Testis (tissue), 3 donors: Measurements from ENCODE around the gene NLGN1. TPM values are rescaled to one million over a fixed set of nuclear protein-coding genes. Genes with fewer than 3 reads are reported as not detected.

ENCODE experiments used
- DNase-seq: peaks from one replicate; pipeline ENCODE4 v3.0.0-alpha.2; 2019
- H3K27ac ChIP-seq, 2 donors: fragments of 200-600 bp; sonication (generic); one replicate each; pipeline ENCODE4 v1.5.1; 2019
- H3K27me3 ChIP-seq: fragments of 200-600 bp; sonication (generic); one replicate; pipeline ENCODE4 v1.5.1; 2019
- H3K36me3 ChIP-seq: fragments of 200-600 bp; sonication (generic); one replicate; pipeline ENCODE4 v1.5.1; 2017; ENCODE audit warnings: low read depth; ENCODE audit errors: missing control alignments
- H3K4me1 ChIP-seq: fragments of 200-600 bp; sonication (generic); one replicate; pipeline ENCODE4 v1.5.1; 2019
- H3K4me3 ChIP-seq, 2 donors: fragments of 200-600 bp; sonication (generic); one replicate each; pipeline ENCODE4 v1.5.1; 2017 to 2019
- H3K9me3 ChIP-seq: fragments of 200-600 bp; sonication (generic); one replicate; pipeline ENCODE4 v1.5.1; 2017
- POLR2A ChIP-seq: fragments of 450-650 bp; IDR thresholded peaks from one replicate; pipeline ENCODE4 v1.6.1; 2017; ENCODE audit warnings: antibody characterized with exemption, mild to moderate bottlenecking, moderate library complexity
- WGBS, 2 donors: methylation state at CpG; one replicate each; pipeline ENCODE4 v1.1.5; 2018; 5-methylcytosine and 5-hydroxymethylcytosine counted together
- intact Hi-C: fragments of 100-400 bp; cut with DNase I; formaldehyde crosslinking; loops from one replicate; pipeline ENCODE4 v1.15.1; 2023; ENCODE audit warnings: low total_unique reads
- polyA plus RNA-seq: library from polyadenylated mRNA; stranded (reverse); fragments of 350-450 nt; fragmentation: Illumina TruSeq; extraction: RNeasy Lipid Tissue Mini Kit (QIAGEN cat#74804); gene quantifications from one replicate; pipeline ENCODE4 v1.2.3, GENCODE V29; 2014; ENCODE audit warnings: low read depth, low replicate concordance; ENCODE audit not compliant: insufficient read depth
- total RNA-seq, 2 donors: library from RNA; depleted of rRNA; stranded (reverse); fragments of >200 nt; gene quantifications; one replicate each; pipeline ENCODE4 v1.2.3, GENCODE V29; 2016
- TF ChIP-seq, protein P1 (sequence below), 3 experiments: fragments of 450-650 bp in 2 of 3; fragments of 200-600 bp in 1 of 3; sonication (generic) in 1 of 3; IDR thresholded peaks; one replicate each; pipeline ENCODE4 v1.5.1; 2016 to 2019; ENCODE audit warnings: antibody characterized with exemption in 3 of 3, mild to moderate bottlenecking in 2 of 3, moderate library complexity in 1 of 3

Gene NLGN1
- total and polyA plus RNA-seq, 3 donors from 2014 or later: 10.6 to 19.2 (median 15.5) TPM

DNA sequence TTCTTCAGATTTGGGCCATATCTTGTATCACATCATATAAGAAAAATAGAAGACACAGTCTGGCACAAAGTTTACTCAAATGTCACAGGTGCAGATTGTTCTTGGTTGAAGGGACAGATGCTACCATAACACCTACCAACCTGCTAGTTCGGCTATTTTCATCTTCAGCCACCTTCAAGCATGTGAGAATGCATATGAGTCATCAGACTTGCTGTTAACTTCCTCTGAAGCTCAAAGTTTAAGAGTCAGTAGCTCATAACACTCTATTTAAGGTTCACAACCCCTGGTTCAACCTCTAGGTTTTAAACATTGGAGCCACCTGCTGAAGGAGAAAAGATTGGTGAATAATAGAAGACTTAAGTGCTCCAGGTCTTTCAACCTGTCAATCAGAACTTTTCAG, 522.8 kb downstream of the NLGN1 start:
- no peak overlapping the region for H3K4me3 ChIP-seq
- no peaks in the 10 kb centered on the region for H3K27me3 ChIP-seq
- H3K36me3 ChIP-seq: no peaks in the 10 kb centered on the region
- no peak overlapping the region for H3K27ac ChIP-seq
- no peaks in the 10 kb centered on the region for H3K9me3 ChIP-seq
- DNase-seq: no peak
- no peaks in the 10 kb centered on the region for H3K4me1 ChIP-seq
- 89 to 100% methylated on average over 1 of the region's 1 CpG for WGBS, 2 donors
- intact Hi-C loops: no loop called here
- TF ChIP-seq, protein P1, sequence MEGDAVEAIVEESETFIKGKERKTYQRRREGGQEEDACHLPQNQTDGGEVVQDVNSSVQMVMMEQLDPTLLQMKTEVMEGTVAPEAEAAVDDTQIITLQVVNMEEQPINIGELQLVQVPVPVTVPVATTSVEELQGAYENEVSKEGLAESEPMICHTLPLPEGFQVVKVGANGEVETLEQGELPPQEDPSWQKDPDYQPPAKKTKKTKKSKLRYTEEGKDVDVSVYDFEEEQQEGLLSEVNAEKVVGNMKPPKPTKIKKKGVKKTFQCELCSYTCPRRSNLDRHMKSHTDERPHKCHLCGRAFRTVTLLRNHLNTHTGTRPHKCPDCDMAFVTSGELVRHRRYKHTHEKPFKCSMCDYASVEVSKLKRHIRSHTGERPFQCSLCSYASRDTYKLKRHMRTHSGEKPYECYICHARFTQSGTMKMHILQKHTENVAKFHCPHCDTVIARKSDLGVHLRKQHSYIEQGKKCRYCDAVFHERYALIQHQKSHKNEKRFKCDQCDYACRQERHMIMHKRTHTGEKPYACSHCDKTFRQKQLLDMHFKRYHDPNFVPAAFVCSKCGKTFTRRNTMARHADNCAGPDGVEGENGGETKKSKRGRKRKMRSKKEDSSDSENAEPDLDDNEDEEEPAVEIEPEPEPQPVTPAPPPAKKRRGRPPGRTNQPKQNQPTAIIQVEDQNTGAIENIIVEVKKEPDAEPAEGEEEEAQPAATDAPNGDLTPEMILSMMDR (IDR thresholded peaks at IDR 0.05): no peak
- TF ChIP-seq POLR2A: no peak

GRCh38 chr3:173921732-173922131, 524.2 kb downstream of the NLGN1 start:
- intact Hi-C loops: no loop called here
- TF ChIP-seq, protein P1 (IDR thresholded peaks at IDR 0.05): no peak
- no peak for TF ChIP-seq POLR2A
- no peaks in the 10 kb centered on the region for H3K36me3 ChIP-seq
- no peaks in the 10 kb centered on the region for H3K4me1 ChIP-seq
- H3K27me3 ChIP-seq: no peaks in the 10 kb centered on the region
- no peaks in the 10 kb centered on the region for H3K9me3 ChIP-seq
- H3K4me3 ChIP-seq: no peak overlapping the region
- 89 to 95% methylated on average over 2 of the region's 2 CpGs for WGBS, 2 donors
- DNase-seq: no peak
- H3K27ac ChIP-seq: no peak overlapping the region

DNA sequence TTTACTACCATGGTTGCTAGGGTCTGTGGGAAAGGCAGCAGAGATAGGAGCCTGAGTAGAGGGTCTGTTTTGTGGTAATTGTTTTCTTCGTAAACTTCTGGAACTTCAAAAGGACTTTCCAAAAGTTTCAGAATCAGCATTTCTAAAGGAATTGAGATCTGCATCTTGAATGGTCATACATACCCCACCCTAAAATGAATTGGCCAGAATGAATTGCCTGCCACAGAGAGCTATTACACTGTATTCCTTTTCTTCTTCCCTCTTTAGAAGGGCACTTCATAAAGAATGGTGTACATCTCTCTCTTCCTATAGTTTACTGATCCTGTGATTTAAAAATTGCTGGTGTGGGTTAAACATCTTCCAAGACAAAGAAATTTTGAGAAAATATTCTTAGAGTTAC, 525.7 kb downstream of the NLGN1 start:
- 92 to 100% methylated on average over 1 of the region's 1 CpG for WGBS, 2 donors
- no peak for DNase-seq
- no peak for TF ChIP-seq POLR2A
- TF ChIP-seq, protein P1 (IDR thresholded peaks at IDR 0.05): no peak
- Histone ChIP-seq H3K36me3 (no peaks in the 10 kb centered on the region), H3K27me3 (no peaks in the 10 kb centered on the region), H3K4me3 (no peak overlapping the region), H3K4me1 (no peaks in the 10 kb centered on the region), H3K9me3 (no peaks in the 10 kb centered on the region), H3K27ac (no peak overlapping the region)
- intact Hi-C loops: no loop called here

DNA sequence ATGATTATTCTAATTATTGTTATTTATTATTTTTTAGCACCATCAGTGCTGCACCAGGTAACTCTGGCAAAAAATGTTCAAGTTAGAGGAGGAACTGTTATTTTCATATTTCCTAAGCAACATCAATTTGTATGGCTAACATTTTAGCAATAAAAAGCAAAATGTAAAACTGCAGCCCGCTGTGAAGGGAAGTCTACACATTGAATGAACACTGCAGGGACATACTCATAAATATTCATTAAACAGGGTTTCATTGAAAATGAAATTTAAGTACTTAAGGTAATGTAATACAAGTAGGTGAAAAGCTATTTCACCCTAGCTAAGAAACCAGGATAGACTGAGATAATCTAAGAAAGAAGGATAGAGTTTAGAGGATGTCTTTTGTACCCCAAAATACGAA, 532.7 kb downstream of the NLGN1 start:
- WGBS, 2 donors: 93 to 95% methylated on average over 2 of the region's 2 CpGs
- H3K4me3 ChIP-seq: no peak overlapping the region

DNA sequence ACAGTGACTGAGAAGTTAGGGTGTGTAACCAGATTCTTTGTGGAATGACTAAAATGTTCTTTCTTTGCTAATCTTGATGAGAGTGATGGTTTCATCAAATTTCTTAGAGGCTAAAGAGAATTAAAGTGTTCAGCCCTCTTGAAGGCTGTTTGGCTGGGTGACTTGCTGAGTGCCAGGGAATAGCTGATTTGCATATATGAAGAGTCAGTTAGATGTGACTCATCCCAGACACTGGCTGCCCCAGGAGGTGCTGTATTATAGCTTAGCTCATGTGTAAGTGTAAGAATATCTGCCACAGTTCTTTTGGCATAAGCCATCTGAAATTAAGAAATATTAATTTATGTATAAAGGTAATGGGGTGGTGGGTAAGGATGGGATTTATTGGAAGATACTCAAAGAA, 535.1 kb downstream of the NLGN1 start:
- Histone ChIP-seq H3K4me1 (no peaks in the 10 kb centered on the region), H3K4me3 (no peak overlapping the region), H3K27ac (no peak overlapping the region), H3K36me3 (no peaks in the 10 kb centered on the region), H3K9me3 (no peaks in the 10 kb centered on the region), H3K27me3 (no peaks in the 10 kb centered on the region)
- DNase-seq: no peak
- TF ChIP-seq, protein P1 (IDR thresholded peaks at IDR 0.05): no peak
- no peak for TF ChIP-seq POLR2A
- intact Hi-C loops: no loop called here

More for the DNA sequence above, 532.7 kb downstream of the NLGN1 start:
- DNase-seq: no peak
- H3K27me3 ChIP-seq: no peaks in the 10 kb centered on the region
- no peak overlapping the region for H3K27ac ChIP-seq
- H3K9me3 ChIP-seq: no peaks in the 10 kb centered on the region
- no peaks in the 10 kb centered on the region for H3K36me3 ChIP-seq
- TF ChIP-seq, protein P1 (IDR thresholded peaks at IDR 0.05): no peak
- TF ChIP-seq POLR2A: no peak
- no peaks in the 10 kb centered on the region for H3K4me1 ChIP-seq
- intact Hi-C loops: no loop called here
